Activated CD8-positive, alpha-beta memory T cell treated with anti-CD3 and anti-CD28 coated beads, Interleukin-2, amount 50 U/mL, for 24 hours (primary cell): Measurements from ENCODE around the gene UGGT1.

Experiments
- DNase-seq: peaks from one replicate; pipeline ENCODE4 v3.0.0-alpha.2; 2020; ENCODE audit errors: extremely low read depth

UGGT1 gene

DNA sequence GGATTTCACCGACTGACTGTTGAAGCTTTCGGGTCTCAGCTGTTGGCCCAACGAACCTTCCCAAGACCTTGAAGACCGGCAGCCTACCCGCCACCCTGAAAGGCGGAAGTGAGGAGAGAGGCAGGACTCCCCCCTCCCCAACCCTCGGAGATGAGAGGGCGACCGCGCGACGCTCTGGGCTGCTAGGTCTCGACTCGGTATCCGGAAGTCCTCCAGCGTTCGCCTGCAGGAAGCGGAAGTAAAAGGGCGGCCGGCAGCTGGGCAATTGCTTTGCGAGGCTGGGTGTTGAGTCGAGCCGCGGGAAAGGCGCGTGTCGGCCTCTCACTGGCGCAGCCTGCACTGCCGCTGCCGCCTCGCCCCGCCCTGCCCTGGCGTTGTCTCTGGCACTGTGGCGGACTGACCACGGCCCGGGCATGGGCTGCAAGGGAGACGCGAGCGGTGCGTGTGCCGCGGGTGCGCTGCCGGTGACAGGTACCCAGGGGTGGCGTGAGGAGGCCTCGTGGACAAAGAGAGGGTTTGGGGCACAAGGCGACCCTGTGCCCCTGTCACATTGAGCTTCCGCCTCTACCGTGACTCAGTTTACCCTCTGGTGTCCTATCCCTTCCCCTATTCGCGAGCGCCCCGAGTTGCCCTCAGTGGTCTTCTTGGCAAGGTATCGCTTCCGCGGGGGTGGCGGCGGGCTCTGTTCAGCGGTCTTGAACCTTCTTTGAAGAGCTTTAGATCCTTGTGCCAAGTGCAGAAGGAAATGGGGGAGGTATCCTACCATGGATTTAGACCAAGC, at the start of gene UGGT1:
TSS of gene UGGT1 (plus strand) at position 256 of the 781 bp plus-strand sequence. CDS start at position 414, 158 bp downstream.
- peak; percentile 88 for DNase-seq

DNA sequence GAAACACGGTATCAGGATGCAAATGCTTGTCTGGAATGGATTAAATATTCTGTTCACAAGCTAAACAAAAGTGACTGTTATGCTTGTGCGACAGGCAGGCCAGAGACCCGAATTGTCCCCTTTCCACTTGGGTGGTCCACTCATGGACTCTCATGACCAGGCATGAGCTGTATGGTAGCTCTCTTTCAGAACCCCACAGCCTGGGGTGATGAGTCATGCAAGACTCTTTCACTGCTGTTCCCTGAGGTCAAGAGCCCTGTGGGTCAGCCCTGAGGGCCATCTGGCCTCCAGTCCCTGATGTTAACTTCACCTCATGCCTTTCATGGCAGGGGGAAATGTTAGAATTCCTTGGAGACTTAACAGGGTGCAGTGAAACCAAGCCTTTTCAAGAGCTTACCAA, 49.4 kb upstream of the UGGT1 start:
- no peak for DNase-seq

GRCh38 chr2:128043041-128043440, 48.0 kb upstream of the UGGT1 start:
- no peak for DNase-seq

- DNase-seq, result no peak
Measured at GRCh38 chr2:128053331-128053730, 37.7 kb upstream of the UGGT1 start.

- no peak for DNase-seq
Measured at GRCh38 chr2:128054104-128054885, 36.7 kb upstream of the UGGT1 start.

- no peak for DNase-seq
Measured at GRCh38 chr2:128057334-128057733, 33.7 kb upstream of the UGGT1 start.

GRCh38 chr2:128058114-128058513, 32.9 kb upstream of the UGGT1 start:
- DNase-seq, result no peak

- DNase-seq, result no peak
Measured at GRCh38 chr2:128062571-128062970, 28.4 kb upstream of the UGGT1 start.

DNA sequence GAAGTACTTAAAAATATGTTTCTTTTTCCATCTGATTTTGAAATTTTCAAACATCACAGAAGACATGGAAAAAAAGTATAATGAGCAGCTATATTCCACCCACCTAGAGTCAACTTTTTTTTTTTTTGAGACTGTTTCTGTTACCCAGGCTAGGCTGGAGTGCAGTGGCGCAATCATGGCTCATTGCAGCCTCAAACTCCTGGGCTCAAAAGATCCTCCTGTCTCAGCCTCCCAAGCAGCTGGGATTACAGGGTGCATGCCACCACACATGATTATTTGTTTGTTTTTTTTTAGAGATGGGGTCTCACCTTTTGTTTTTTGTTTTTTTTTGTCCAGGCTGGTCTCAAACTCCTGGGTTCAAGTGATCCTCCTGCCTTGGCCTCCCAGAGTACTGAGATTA, 26.6 kb upstream of the UGGT1 start:
- DNase-seq, result no peak

DNA sequence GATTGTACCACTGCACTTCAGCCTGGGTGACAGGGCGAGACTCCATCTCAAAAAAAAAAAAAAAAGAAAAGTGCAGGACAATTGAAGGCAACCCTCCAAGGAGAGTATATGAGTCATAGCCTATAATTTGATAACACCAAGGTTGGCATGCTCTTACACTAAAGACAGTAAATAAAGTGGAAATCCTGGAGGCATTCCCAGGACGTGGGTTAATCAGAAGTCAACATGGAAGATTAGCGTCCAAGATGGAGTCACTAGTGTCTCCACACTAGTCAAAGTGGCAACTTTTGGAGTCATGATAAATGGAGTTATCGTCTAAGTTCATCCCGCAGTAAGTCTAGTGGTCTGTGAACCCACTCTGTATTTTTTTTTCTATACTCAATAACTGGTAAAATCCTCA, 21.2 kb upstream of the UGGT1 start:
- no peak for DNase-seq

- no peak for DNase-seq
Measured at GRCh38 chr2:128073278-128073677, 17.7 kb upstream of the UGGT1 start.

DNA sequence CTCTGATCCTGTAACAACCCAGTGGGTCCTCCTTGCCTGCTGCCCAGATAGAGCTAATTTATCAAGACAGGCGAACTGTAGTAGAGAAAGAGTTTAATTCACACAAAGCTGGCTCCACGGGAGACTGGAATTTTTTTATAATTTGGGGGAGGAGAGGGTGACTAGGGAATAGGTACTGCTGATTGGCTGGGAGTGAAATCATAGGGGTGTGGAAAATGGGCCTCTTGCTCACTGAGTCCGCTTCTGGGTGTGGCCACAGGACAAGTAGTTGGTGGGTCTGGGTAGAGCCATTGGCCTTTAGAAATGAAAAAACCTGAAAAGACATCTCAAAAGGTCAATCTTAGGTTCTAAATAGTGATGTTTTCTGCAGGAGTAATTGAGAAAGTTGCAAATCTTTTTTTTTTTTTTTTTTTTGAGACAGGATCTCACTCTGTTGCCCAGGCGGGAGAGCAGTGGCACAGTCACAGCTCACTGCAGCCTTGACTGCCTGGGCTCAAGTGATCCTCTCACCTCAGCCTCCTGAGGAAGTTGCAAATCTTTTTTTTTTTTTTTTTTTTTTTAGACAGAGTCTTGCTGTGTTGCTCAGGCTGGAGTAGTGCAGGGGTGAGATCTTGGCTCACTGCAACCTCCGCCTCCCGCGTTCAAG, 14.4 kb upstream of the UGGT1 start:
- DNase-seq, result no peak

DNA sequence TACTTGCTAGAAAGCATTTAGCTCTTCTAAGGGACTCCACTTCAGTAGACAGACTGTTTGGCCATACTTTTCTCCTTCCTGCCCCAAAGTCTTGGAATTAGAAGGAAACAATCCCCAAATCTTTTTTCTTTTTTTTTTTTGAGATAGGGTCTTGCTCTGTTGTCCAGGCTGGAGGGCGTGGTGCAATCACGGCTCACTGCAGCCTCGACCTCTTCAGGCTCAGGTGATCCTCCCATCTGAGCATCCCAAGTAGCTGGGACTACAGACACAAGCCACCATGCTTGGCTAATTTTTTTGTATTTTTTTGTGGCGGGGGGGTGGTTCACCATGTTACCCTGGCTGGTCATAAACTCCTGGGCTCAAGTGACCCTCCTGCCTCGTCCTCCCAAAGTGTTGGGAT, 6.2 kb upstream of the UGGT1 start:
- DNase-seq, result no peak

GRCh38 chr2:128086244-128086643, 4.8 kb upstream of the UGGT1 start:
- no peak for DNase-seq

DNA sequence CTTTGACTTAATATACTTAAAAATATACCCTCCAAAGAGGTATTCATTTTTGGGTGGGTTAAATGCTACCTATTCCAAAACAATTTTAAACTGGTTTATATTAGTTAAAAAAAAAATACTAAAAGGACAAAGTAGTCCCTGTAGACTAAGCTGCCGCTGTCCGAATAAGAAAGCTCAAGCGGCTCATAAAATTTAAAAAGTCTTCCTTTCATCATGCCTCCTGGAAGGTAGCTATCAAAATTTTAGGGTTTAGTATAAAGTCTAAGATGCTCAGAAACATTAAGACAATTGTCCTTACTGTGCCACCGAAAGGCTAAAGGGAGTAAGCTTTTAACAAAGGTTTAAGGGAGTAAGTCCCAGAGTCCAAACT, 440 bp upstream of the UGGT1 start:
- DNase-seq, result no peak

GRCh38 chr2:128091726-128092080, 703 bp downstream of the UGGT1 start:
- DNase-seq, result no peak

DNA sequence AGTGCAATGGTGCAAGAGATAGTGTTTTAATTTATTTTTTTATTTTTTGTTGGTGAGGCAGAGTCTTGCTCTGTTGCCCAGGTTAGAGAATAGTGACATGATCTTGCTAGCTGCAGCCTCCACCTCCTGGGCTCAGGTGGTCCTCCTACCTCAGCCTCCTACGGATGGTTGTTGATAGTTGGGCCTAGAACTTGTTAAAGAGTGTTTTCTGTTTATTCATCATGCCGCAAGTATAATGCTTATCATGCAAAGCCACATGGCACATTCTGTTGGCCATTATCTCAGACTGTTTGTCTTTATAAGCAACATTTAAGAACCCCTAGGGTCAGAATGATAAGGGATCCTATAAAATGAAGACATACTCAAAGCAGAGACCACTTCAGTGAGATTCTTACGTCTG, 1.7 kb downstream of the UGGT1 start:
- DNase-seq, result no peak

DNA sequence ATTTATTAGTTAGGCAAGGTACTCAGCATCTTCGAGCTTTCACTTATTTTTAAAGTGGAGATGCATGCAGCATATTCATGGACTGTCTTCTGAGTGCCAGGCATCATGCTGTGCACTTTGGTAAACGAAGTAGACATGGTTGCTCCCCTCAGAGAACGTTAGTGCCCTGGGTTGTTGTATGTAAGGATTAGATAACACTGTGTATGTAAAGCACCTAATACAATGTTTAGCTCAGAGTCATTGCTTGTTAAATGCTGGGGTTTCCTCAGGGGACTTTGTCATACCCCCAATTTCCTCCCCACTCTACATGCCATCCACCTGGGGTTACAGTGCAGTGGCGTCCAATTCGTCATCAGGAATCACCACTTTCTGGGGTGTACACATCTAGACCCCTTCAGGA, 2.8 kb downstream of the UGGT1 start:
- DNase-seq, result no peak

GRCh38 chr2:128095201-128095600, 4.2 kb downstream of the UGGT1 start:
- DNase-seq, result no peak

DNA sequence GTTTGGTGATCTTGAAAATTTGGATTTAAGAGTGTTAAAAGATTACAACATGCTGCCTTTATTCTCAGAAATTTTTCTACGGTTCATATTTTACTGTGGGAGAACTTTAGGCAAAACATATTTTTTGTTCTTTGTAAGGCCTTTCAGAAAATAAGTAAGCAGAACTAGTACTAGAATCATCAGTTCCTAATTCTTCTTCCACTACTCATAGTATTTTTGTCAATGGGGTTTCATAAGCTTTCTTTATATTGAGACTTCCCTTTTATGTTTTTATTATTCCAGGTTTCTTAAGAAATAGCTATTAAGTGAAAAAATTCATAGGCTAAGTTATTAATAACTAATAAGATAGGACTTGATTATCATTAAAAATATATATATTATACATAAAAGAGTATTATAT, 12.4 kb downstream of the UGGT1 start:
- DNase-seq, result no peak

DNA sequence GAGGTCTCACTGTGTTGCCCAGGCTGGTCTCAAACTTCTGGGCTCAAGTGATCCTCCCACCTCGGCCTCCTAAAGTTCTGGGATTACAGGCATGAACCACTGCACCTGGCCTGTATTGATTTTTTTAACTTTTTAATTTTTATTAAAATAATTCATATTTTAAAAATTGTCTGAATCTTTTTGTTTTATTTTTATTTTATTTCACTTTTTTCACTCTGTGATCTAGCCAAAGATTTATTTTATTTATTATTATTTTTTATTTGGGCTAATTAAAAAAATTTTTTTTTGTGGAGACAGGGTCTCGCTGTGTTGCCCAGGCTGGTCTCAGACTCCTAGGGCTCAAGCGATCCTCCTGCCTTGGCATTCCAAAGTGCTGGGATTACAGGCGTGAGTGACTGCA, 14.1 kb downstream of the UGGT1 start:
- no peak for DNase-seq

DNA sequence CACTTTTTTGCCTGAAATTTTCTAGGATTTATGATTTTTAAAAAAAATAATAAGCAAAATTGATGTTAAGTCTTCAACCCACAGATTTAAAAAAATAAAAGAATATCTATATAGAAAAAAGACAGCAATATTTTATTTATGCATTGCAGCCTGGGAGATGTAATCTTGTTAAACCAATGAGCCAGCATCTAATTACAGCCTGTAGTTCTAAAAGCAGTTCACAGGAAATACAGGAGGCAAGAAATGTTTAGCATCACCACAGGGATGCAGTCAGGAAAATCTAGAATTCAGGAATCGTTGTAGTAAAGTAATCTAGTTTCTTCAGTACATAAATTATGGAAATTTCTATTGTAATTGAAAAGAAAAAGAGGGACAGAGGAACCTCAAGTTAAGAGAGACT, 17.2 kb downstream of the UGGT1 start:
- DNase-seq, result no peak

GRCh38 chr2:128109243-128109642, 18.2 kb downstream of the UGGT1 start:
- DNase-seq, result no peak
